ENCODE results near the gene RSF1.

DNA sequence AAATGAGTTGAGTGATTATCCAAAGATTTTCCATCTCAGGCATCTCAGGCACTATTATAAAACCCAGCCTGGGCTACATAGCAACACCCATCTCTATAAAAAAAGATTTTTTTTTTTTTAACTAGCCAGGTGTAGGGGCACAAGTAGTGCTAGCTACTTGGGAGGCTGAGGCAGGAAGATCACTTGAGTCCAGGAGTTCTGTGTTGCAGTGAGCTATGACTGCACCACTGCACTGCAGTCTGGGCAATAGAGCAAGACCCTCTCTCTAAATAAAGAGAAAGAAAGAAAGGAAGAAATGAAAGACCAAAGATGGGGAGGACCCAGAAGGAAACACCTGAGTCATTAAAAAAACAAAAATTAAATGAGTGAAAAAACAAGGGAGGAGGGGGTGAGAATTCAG is 14.1 kb downstream of the RSF1 start:
- TF ChIP-seq, protein P1, sequence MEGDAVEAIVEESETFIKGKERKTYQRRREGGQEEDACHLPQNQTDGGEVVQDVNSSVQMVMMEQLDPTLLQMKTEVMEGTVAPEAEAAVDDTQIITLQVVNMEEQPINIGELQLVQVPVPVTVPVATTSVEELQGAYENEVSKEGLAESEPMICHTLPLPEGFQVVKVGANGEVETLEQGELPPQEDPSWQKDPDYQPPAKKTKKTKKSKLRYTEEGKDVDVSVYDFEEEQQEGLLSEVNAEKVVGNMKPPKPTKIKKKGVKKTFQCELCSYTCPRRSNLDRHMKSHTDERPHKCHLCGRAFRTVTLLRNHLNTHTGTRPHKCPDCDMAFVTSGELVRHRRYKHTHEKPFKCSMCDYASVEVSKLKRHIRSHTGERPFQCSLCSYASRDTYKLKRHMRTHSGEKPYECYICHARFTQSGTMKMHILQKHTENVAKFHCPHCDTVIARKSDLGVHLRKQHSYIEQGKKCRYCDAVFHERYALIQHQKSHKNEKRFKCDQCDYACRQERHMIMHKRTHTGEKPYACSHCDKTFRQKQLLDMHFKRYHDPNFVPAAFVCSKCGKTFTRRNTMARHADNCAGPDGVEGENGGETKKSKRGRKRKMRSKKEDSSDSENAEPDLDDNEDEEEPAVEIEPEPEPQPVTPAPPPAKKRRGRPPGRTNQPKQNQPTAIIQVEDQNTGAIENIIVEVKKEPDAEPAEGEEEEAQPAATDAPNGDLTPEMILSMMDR (tag by site-specific recombination; IDR thresholded peaks at IDR 0.05): no peak
- TF ChIP-seq ZNF174 (tag by site-specific recombination; IDR thresholded peaks at IDR 0.05) (no peak), ZNF335 (tag by site-specific recombination; conservative IDR thresholded peaks at IDR 0.05) (no peak), ZNF664 (tag by site-specific recombination; IDR thresholded peaks at IDR 0.05) (no peak), KLF8 (tag by site-specific recombination; IDR thresholded peaks at IDR 0.05) (no peak), ZNF266 (tag by site-specific recombination; IDR thresholded peaks at IDR 0.05; ENCODE audit: low read depth) (no peak)
- TF ChIP-seq, protein P2, sequence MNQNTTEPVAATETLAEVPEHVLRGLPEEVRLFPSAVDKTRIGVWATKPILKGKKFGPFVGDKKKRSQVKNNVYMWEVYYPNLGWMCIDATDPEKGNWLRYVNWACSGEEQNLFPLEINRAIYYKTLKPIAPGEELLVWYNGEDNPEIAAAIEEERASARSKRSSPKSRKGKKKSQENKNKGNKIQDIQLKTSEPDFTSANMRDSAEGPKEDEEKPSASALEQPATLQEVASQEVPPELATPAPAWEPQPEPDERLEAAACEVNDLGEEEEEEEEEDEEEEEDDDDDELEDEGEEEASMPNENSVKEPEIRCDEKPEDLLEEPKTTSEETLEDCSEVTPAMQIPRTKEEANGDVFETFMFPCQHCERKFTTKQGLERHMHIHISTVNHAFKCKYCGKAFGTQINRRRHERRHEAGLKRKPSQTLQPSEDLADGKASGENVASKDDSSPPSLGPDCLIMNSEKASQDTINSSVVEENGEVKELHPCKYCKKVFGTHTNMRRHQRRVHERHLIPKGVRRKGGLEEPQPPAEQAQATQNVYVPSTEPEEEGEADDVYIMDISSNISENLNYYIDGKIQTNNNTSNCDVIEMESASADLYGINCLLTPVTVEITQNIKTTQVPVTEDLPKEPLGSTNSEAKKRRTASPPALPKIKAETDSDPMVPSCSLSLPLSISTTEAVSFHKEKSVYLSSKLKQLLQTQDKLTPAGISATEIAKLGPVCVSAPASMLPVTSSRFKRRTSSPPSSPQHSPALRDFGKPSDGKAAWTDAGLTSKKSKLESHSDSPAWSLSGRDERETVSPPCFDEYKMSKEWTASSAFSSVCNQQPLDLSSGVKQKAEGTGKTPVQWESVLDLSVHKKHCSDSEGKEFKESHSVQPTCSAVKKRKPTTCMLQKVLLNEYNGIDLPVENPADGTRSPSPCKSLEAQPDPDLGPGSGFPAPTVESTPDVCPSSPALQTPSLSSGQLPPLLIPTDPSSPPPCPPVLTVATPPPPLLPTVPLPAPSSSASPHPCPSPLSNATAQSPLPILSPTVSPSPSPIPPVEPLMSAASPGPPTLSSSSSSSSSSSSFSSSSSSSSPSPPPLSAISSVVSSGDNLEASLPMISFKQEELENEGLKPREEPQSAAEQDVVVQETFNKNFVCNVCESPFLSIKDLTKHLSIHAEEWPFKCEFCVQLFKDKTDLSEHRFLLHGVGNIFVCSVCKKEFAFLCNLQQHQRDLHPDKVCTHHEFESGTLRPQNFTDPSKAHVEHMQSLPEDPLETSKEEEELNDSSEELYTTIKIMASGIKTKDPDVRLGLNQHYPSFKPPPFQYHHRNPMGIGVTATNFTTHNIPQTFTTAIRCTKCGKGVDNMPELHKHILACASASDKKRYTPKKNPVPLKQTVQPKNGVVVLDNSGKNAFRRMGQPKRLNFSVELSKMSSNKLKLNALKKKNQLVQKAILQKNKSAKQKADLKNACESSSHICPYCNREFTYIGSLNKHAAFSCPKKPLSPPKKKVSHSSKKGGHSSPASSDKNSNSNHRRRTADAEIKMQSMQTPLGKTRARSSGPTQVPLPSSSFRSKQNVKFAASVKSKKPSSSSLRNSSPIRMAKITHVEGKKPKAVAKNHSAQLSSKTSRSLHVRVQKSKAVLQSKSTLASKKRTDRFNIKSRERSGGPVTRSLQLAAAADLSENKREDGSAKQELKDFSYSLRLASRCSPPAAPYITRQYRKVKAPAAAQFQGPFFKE (tag by site-specific recombination; IDR thresholded peaks at IDR 0.05; ENCODE audit: borderline replicate concordance): no peak
- TF ChIP-seq, protein P3, sequence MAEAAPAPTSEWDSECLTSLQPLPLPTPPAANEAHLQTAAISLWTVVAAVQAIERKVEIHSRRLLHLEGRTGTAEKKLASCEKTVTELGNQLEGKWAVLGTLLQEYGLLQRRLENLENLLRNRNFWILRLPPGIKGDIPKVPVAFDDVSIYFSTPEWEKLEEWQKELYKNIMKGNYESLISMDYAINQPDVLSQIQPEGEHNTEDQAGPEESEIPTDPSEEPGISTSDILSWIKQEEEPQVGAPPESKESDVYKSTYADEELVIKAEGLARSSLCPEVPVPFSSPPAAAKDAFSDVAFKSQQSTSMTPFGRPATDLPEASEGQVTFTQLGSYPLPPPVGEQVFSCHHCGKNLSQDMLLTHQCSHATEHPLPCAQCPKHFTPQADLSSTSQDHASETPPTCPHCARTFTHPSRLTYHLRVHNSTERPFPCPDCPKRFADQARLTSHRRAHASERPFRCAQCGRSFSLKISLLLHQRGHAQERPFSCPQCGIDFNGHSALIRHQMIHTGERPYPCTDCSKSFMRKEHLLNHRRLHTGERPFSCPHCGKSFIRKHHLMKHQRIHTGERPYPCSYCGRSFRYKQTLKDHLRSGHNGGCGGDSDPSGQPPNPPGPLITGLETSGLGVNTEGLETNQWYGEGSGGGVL (tag by site-specific recombination; IDR thresholded peaks at IDR 0.05): no peak

Measured in HEK293 (cell line).